ENCODE data around the gene ABCC11.

- TF ChIP-seq CTCF (IDR thresholded peaks at IDR 0.05) (no peak), POLR2AphosphoS5 (IDR thresholded peaks at IDR 0.05) (no peak), POLR2A (IDR thresholded peaks at IDR 0.05) (no peak)
Measured at GRCh38 chr16:48184681-48185080, 62.7 kb downstream of the ABCC11 start.

All from prostate gland (tissue), 2 donors.